ENCODE results near the gene SPSB1.

SPSB1 gene

DNA sequence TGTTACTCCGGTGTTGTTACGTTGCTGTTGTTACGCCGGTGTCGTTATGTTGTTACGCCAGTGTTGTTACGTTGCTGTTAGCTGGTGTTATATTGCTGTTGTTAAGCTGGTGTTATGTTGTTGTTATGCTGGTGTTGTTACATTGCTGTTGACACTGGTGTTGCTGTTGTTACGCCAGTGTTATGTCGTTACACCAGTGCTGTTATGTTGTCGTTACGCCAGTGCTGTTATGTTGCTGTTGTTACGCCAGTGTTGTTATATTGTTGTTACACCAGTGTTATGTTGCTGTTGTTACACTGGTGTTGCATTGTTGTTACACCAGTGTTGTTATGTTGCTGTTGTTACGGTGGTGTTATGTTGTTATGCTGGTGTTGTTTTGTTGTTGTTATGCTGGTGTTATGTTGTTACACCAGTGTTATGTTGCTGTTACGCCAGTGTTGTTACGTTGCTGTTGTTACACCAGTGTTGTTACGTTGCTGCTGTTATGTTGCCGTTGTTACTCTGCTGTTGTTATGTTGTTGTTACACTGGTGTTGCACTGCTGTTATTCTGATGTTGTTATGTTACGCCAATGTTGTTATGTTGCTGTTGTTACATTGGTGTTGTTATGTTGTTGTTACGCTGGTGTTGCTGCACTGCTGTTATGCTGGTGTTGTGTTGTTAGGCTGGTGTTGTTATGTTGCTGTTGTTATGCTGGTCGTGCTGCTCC lies 32.5 kb upstream of the SPSB1 start:
- DNase-seq, result no peak

DNA sequence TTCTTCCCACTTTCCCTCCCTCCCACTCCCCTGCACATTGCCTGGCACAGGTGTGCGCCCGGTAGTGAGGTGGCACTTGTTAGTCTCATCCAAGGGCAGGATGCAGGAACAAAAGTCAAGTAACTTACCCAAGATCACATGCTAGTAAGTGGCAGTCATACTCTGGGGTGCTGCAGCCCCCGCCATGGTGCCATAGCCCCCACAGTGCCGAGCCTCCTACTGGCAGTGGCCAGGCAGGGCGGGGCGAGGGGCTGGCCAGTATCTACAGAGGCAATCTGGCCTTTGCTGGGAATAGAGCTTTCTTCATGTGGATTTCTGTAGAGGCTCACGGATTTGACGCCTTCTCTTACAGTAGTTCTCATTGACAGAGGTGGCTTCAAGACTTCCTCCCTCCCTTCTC lies 31.2 kb upstream of the SPSB1 start:
- no peak for DNase-seq

DNA sequence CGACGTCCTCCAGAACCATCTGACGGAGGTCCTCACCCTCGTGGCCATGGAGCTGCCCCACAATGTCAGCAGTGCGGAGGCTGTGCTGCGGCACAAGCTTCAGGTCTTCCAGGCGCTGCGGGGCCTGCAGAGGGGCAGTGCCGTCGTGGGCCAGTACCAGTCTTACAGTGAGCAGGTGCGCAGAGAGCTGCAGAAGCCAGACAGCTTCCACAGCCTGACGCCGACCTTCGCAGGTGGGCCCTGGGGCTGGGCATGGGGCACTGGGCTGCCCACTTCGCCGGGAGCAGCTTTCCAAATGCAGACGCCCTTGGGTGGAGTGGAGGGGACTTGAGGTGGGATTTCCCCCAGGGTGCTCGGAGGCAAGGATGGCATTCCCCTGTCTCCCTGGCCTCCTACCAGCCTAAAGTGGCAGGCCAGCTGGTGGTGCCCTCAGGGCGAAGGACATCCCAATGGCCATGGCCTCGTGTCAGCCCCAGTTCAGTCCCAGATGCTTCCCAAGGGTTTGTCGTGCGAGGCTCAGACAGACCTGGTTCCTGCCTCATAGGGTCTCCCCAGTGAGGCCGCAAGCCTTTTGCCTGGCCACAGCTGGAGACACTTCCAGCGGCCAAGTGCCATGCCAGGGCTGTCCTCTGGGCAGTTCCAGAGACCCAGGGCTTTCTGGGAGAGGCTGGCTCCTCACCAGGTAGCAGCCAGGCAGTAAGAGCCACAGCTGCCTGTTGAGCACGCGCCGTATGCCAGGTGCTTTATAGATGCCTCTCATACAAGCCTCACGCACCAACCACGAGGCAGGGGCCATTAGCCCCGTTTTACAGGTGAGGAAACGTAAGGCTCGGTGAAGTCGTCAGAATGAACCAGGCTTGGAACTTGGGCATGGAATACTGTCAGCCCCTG lies 30.4 kb upstream of the SPSB1 start:
- DNase-seq, result no peak

DNA sequence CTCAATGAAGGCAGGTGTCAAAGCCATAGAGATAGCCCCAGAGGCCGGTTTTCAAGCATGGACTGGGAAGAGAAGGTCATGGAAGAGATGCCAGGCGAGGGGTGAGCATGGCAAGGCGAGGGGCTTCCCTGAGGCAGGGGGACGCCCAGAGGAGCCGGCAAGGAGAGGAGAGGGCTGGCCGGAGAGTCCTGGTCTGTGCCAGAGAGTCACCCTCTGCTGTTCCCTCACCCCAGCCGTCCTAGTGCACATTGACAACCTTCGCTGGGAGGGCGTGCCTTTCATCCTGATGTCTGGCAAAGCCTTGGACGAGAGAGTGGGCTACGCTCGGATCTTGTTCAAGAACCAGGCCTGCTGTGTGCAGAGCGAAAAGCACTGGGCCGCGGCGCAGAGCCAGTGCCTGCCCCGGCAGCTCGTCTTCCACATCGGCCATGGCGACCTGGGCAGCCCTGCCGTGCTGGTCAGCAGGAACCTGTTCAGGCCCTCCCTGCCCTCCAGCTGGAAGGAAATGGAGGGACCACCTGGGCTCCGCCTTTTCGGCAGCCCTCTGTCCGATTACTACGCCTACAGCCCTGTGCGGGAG lies 29.3 kb upstream of the SPSB1 start:
- no peak for DNase-seq

DNA sequence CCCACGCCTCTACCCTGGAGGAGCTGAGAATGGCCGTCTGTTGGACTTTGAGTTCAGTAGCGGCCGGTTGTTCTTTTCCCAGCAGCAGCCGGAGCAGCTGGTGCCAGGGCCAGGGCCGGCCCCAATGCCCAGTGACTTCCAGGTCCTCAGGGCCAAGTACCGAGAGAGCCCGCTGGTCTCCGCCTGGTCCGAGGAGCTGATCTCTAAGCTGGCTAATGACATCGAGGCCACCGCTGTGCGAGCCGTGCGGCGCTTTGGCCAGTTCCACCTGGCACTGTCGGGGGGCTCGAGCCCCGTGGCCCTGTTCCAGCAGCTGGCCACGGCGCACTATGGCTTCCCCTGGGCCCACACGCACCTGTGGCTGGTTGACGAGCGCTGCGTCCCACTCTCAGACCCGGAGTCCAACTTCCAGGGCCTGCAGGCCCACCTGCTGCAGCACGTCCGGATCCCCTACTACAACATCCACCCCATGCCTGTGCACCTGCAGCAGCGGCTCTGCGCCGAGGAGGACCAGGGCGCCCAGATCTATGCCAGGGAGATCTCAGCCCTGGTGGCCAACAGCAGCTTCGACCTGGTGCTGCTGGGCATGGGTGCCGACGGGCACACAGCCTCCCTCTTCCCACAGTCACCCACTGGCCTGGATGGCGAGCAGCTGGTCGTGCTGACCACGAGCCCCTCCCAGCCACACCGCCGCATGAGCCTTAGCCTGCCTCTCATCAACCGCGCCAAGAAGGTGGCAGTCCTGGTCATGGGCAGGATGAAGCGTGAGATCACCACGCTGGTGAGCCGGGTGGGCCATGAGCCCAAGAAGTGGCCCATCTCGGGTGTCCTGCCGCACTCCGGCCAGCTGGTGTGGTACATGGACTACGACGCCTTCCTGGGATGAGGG lies 28.5 kb upstream of the SPSB1 start:
- DNase-seq, result no peak

DNA sequence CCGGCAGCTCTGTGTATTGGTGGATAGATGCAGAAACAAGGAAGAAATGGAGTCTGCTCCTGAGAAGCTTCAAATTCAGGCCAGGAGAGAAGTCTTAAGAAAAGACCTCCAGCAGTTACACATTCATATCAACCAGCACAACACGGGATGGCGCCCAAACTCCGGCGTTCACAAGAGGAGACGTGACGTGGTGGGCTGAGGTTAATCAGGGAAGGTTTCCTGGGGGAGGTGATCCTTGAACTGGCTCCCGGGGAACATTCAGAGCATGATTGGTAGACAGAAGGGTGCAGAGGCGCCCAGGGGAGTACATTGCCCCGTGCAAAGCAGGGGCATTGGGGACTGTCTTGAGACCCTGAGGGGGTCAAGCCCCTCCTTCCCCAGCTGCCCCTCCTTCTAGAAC lies 27.7 kb upstream of the SPSB1 start:
- no peak for DNase-seq

DNA sequence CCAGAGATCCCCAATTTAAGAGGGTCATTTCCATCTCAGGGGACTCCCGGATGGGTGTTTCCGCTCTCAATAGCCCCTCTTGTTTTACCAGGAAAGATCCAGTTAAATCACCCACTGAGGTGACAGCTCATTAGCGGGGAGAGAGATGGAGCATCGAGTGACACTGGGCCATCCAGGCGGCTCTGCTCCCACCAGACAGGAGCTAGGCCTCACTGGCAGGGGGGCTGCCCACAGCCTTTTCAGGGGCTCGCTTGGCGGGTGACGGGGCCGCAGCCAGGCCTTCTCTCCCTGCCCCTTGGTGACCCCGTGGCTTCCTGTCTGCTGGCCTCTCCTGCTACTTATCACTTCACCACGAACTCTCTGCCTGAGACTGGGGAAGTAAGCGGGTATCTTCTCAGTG lies 26.7 kb upstream of the SPSB1 start:
- DNase-seq, result no peak

DNA sequence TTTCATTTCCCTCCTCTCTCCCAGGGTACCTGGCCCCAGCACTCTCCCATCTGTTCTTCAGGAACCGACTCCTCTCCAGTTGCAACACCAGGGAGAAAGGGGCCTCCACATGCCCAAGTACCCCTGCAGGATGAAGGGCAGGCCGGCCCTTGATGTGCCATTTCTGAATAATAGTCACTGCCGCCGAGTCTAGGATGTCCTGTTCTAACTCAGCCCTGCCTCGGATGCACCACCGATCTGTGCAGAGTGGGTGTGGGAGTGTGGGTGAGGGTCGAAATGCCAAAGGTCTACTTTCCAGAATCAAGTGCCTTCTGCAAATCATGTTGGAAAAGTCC lies 25.4 kb upstream of the SPSB1 start:
- DNase-seq, result no peak

DNA sequence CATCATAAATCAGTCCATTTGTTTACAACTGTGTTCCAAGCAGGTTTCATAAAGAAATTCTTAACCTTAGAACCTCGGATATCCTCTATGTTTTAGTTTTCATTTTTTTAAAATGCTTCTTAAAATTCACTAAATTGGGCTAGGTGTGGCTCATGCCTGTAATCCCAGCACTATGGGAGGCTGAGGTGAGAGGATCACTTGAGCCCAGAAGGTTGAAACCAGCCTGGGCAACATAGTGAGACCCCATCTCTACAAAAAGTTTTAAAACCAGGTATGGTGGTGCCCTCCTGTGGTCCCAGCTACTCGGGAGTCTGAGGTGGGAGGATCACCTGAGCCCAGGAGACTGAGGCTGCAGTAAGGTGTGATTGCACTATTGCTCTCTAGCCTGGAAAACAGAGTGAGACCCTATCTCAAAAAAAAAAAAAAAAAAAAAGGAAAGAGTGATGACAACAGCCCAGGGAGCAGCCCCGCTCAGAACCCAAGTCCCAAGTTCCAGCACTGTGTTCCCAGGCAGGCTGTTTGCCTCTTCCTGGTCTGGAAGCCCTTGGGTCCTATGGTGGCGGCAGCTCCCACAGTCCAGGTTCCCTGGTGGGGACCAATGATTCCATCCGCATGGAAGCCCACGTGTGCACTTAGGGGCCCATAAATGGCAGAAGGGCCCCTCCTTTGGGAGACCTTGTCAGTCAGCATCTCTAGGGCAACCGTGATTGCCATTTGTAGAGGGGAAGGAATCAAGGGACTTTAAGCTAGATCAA lies 24.7 kb upstream of the SPSB1 start:
- no peak for DNase-seq

DNA sequence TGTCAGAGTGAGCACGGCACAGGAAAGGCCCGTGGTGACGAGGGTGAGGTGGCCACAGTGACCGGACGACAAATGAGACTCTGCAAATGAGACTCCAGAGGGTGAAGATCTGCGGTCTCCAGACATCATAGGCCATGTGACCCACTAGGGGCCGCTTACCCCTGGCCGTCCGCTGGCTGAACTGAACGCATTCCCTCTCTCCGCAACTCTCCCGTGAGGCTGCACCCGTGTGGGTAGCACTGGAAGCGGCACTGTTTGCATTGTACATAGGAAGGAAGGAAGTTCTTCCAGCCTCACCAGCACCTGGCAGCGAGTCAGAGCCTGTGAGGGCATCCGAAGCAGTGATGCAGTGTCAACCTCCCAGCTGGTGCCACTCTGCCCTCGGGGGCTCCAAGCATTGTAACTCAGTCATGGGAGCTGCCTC lies 23.6 kb upstream of the SPSB1 start:
- no peak for DNase-seq

DNA sequence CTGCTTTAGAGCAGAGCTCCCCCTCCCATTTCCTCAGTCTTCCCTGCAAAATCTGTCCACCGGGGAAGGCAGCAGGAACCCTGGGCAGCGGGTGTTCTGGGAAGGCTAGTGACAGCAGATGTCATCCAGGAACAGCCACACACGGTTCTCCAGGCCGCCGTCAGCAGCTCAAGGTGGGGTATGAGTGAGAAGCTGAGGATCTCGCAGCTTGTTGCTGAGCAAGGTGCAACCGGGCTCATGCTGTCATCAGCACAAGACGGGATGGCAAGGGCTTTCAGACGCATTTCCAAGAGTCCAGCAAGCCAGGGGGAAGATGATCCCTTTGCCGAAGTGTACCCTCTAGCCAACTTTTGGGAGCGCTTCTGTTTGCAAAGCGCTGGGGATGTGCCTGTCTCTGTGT lies 23.0 kb upstream of the SPSB1 start:
- DNase-seq, result no peak

DNA sequence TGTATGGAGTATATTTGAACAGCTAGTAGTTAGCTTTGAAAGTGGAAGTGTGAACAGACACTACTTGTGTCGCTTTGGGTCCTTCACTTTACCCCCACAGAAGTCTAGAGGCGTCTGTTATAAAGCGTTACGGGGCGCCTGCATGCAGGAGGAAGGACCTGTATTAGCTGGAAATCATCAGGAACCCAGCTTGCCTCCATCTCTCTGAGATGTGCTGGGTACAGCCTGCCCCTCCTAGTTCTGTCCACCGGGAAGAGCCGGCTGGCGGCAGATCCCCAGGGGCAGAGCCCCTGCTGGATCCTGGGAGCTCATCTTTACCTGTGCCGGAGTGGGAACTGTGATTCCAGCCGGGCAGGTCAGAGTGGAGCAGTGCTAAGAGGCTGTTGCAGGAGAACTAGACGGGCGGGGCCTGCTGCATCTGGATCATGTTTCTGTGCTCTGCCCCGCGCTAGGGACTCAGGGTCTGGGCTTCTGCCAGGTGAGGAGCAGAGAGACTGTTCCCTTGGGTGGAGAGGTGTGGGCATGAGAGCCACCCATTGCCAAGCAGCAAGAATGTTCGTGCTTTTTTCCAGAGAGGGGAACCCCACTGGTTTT lies 22.3 kb upstream of the SPSB1 start:
- DNase-seq, result no peak

DNA sequence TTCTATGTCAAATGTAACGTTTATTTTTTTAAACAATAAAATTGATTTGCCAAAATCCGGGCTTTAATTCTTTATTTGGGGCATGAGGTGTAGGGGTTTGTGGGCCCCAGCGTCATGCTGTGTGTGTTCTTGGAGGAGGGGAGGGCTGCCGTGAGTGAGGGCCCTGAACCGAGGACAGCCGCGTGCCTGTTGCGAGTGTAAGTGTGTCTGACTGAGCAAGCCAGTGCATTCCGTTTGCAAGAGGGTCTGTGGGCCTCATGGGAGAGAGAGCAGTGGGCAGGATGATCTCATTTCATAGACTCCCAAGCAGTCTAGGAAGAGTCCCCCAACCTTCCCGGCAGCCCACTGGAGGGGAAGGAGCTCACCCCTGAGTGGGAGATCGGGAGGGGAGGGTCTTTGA lies 21.4 kb upstream of the SPSB1 start:
- no peak for DNase-seq

DNA sequence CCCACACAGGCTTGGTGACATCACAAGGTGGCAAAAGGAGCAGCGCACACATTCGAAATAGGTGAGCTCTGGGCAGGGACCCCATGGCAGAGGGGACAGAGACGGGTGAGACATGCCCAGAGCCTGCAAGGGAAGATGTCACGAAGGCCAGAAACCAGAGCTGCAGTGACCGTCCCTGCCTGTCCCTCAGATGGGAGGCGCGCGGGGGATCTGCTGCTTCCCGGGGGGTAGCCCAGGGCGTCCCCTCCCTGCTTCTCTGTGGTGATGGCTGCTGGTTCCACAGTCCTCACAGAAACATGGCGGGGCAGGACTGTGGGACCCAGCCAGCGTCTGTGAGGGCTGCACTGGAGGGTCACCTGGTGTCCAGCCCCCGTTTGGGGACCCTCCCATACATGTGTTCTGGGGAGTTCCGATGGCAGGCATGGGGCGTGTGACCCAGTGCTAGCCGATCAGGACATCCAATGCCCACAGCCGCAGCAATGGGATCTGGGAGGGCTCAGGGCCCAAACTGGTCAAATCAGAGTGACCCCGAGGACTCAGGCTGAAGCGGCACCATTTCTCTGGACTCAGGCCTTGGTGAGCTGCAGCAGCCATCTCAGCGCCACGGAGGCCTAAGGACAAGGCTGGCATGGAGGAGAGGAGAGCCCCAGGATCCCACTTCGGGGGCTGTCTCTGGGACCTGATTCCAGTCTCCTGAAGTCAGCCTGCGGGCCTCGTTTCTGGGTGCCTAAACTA lies 20.7 kb upstream of the SPSB1 start:
- DNase-seq, result no peak

DNA sequence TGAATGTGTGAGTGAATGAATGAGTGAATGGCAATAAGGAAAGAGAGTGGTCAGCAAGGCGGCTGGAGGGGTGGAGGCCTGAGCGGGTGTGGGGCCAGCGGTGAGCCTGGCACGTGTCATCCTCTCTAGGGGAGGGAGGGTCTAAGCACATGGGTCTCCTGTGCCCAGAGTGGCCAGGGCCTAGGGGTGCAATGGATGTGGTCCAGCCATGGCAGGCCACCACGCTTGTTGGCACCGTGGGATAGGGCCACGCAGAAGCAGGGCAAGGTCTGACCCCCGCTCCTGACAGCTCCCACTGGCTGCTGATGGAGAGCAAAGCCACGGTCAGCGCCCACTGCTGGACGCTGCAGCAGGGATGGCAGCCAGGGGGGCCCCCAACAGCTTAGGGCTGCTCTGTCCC lies 19.5 kb upstream of the SPSB1 start:
- DNase-seq, result no peak

DNA sequence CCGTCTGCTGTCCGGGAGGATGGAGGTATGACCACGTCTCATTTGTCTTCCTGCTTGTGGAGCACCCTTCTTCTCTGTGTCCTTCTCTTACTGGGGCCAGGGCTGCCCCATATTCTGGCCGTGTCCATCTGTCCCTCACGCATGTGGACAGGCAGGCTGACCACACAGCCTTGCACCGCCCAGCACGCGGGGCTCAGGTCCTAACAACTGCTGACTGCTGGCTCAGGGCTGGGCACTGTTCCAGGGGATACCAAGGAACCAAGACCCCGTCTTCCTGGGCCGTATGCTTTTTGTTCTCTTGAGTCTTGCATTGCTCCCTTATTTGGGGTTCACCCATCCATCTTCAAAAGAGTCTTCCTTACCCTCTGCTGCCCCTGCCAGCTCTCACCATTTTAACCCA lies 17.5 kb upstream of the SPSB1 start:
- no peak for DNase-seq

DNA sequence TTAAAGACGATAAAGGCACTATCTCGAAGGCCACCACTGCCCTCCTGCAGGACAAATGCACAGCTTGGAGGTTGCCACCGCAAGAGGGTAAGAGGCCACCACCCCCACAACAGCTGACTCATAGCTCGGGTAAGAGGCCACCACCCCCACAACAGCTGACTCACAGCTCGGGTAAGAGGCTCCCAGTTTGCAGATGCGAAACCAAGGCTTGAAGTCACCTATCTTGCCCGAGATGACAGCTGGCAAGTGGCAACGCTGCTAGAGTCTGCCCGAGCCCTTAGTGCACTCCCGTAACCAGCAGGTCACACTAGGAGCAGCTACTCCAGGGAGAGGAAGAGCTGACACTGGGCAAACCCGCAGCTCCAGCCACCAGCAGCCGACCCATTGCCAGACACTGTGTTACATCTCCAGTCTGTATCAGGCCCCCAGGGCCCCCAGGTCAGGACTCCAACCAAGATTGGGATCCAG lies 17.1 kb upstream of the SPSB1 start:
- no peak for DNase-seq

DNA sequence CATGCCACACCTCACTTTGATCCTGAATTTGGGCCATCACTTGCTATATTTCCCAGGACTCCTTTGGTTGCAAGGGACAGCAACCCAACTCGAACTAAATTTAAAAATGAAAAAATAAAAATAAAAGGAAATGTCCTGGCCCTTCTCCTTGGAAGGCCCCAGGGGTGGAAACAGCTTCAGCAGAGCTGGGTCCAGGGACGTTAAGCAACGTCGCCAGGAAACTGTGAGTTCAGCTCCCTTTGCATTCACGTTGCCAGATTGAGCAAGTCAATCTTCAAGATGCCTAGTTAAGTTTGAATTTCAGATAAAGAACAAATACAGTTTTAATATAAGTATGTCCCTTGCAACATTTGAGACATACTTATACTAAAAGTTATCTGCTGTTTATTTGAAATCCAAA lies 14.6 kb upstream of the SPSB1 start:
- no peak for DNase-seq

DNA sequence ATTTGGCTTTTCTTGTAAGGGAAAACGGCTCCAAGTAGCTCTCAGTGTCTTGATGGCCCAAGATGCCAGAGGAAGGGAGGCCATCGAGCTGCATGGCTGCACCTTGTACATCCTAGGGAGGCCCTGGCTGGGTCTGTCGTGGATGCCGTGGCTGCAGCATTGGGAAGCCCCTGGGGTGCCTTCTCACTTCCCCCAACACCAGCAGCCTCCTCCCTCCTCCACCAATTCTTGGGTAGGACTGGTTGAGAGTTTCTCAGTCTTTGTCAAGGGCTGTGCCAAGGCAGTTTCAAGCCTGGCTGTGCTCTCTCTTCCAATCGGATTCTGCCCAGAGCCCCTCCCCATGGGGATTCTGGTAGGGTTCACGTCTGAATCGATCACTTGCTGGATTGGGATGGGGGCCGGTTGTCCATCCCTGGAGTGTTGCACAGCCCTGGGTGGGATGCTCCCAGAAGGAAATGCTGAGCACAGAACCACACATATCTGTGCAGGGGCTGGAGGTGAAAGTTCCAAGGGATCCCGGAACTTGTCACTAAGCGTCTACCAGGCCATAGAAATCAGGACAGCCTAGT lies 14.0 kb upstream of the SPSB1 start:
- DNase-seq, result no peak

DNA sequence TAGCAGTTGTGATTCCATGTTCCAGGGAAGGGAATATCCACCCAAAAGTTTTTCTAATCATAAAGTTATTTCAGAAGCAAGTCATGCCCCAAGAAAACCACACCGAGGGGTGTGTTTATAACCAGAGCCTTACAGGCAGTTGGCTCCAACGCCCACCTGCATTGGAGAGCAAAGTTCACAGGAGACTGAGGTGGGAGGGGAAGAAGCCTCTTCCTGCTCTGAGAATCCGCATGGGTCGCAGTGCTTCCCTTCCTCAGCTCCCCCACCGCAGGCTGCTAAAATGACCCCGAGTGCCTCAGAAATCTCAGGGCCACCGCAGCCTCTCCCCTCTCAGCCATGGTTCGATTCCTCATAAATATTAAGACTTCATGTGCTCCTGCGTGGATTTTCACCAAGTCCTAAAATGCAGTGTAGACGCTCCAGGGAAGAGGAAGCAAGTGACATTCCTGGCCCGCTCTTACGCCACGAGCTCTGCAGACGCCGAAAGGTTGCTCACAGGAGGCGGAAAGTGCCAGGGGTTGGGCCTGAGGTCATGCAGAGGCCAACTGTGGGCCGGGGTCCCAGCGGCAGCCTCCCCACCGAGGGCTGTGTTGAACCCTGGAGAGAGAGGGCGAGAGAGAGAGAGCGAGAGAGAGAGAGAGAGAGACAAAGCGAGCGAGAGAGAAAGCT lies 13.4 kb upstream of the SPSB1 start:
- DNase-seq, result no peak

All from activated gamma-delta T cell (primary cell).